GM21737 (cell line): Measurements from ENCODE around the gene YY1.

Experiments used
- ATAC-seq: cut with Tn5 transposase; IDR thresholded peaks from one replicate; pipeline ENCODE4 v1.9.1; 2021; ENCODE audit warnings: mild to moderate bottlenecking, moderate library complexity; ENCODE audit not compliant: unreplicated experiment

YY1 gene

DNA sequence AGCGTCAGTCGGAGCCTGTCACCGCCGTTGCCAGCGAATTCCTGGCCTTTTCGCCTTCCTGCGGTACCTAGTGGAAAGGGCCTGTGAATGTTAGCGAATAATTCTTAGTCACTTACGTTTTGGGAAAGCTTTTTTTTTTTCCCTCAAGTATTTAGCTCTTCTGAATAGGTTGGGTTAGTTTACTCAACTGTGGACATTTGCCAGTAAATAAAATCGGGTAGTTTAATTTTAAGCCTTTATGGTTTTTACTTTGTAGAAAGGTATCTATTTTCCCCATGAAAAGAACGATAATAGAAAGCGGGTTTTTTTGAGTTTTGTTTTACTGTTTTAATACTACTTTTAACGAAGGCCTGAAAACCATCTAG lies 1.7 kb downstream of the YY1 start:
- no peak for ATAC-seq

DNA sequence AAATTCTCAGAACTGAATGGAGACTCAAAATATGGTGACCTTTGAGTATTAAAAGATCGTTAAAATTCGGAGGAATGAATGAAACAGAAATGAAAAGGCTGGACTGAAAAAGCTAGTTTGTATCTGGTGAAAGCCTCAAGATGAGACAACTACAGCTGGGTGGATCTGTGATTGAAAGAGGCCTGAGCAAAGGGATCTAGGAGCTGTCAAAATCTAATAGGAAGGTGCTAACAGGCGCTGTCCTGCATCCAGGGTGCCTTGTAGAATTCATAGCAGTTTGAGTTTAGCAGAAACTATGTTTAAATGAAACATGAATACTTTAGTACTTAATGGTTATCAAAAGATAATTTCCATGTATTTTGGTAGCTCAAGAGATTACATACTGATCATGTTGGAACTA lies 2.3 kb downstream of the YY1 start:
- ATAC-seq, result no peak

DNA sequence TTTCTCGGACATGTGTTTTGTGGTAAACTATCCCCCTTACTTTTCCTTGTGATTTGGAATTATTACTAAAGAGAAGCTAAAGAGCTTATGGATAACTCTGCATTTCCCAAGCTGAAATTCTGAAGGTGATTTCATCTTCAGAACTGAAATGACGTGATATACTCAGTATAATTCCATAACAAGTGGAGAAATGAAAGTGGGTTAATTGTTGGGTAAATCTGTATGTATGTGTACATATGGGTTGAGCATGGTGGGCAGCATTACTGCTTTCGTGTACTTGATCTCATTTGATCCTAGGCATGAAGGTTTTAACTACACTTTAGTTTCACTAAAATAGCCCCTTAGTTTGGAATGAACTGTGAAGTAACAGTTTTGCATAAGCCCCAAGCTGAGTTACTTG lies 4.1 kb downstream of the YY1 start:
- no peak for ATAC-seq

DNA sequence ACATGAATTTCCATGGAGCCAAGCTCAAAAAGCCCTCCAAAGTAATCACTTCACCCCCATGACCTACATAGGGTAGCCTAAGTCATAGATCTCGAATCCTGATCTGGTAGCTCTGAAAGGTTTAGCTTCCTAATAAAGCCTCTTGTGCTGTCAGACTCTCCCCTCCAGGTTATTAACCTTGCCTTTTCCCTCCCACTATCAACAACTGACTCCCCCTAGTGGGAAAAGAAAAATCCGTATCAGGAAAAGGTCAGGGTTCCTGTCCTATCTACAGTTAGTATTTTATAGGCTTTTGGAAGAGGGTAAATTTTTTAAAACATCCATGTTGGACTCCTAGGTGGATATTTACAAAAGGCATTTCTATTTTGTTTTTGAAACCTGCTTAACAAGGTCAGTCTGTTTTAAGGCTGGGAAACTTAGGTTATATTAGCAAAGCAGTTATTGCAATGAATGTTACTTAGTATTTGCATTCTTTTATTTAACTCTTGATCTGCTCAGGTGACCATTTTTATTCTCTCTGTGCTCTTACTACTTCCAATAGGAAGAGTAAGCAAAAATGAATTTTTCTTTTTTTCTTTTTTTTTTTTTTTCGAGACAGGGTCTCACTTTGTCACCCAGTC lies 8.0 kb downstream of the YY1 start:
- no peak for ATAC-seq

DNA sequence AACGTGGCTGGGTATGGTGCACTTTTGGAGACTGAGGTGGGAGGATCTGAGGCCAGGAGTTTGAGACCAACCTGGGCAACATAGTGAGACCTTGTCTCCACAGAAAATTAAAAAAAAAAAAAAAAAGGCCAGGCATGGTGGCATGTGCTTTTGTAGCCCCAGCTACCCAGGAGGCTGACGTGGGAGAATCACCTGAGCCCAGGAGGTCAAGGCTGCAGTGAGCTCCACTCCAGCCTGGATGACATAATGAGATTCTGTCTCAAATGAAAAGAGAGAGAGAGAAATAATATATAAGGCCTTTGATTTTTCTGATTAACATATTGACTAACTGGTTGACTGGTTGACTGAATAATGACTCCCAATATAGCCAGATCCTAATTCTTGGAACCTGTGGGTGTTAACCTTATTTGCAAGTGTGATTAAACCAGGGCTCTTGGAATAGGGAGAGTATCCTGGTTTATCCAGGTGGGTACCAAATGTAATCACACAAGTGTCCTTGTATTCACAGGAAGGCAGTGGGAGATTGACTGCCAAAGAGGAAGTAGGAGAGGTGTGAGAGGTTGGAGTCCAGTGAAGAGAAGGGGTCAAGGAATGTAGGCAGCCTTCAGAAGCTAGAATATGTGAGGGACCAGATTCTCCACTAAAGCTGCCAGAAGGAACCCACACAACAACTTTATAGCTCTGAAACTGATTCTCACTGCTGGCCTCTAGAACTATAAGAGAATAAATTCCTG lies 12.0 kb downstream of the YY1 start:
- no peak for ATAC-seq

DNA sequence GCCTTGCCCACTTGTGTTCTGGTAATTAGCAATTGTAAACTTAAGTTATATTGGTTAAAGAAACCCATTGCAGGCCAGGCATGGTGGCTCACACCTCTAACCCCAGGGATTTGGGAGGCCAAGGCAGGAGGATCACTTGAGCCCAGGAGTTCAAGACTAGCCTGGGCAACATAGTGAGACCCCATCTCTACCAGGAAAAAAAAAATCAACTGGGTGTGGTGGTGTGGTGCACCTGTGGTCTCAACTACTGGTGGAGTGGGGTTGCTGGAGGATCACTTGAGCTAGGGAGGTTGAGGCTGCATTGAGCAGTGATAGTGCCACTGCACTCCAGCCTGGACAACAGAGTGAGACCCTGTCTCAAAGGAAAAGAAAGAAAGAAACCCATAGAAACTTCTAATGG lies 13.7 kb downstream of the YY1 start:
- ATAC-seq, result no peak

DNA sequence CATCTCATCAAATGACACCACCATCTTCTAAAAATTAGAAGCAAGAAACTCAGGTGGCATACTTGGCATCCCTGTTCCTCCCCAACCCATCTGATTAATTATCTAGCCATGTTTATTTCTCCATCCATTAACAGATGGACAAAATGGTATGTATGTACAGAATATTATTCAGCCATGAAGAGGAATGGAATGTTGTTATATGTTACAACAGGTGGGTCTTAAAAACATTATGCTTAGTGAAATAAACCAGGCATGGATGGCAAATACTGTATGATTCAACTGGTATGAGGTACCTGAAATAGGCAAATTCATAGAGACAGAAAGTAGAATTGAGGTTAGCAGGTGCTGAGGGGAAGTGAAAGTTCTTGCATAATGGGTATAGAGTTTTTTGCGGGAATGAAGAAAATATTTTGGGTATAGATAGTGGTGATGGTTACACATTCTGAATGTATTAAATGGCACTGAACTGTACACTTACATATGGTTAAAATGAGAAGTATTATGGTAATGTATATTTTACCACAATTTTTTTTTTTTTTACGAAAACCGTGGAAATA lies 17.5 kb downstream of the YY1 start:
- ATAC-seq, result no peak

DNA sequence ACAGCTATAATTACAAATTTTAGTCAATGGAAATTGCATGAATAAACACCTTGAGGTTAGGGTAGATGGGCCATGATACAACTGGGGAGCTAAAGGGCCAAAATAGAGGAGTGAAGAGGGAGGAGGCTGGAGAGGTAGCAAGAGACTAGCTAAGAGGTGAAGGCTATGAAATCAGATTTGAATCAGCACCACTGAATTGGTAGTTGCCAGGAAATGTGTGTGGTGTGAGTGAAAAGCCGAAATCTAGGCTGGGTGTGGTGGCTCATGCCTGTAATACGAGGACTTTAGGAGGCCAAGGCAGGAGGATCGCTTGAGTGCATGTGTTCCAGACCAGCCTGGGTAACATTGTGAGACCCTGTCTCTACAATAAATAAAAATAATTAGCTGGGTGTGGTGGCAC lies 22.7 kb downstream of the YY1 start:
- ATAC-seq, result no peak

DNA sequence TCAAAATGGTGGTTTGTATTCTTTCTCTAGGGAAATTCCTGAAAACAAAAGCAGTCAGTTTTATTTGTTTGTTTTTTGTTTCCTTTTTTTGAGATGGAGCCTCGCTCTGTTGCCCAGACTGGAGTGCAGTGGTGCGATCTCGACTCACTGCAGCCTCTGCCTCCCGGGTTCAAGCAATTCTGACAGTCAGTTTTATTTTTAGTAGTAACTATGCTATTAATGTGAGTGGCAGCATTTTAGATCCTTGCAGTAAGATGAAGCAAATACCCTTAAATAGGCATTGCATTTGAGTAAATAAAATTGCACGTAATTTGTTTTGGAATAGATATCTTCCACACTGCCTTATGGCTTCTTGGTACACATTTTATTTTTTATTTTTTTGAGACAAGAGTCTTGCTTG lies 23.6 kb downstream of the YY1 start:
- ATAC-seq, result no peak

DNA sequence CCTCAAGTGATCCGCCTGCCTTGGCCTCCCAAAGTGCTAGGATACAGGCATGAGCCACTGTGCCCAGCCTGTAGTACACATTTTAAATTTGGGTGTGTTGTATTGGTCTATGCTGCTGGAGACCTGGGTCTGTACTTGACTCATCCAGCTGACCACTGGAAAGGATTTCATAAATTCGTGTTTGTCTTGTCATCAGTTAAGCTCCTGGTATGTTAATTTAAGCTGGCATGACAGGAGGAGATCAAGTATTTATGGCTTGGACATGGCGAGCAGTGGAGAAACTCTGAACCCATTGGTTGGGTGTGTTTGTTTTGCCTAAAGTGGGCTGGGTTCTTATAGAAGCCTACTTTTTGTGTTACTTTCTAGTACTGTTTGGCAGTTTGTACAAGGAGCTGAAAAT lies 24.2 kb downstream of the YY1 start:
- ATAC-seq, result no peak

DNA sequence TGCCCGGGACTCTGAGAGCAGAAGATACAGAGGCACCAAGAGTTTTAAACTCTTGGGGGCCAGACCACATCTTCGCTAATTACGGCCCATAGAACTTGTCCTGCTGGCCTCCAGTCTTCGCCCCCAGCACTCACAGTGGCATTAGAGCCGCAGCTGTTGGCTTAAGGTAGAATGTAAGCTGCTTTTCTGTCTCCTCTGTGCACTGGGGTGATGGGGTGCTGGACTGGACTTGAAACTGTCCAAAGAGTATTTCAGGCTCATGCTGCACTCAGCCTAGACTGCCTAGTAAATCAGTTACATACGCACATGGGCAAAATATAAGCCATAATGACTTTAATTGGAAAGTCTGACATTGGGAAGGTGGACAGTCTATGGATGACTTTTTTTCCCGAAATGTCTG lies 29.0 kb downstream of the YY1 start:
- no peak for ATAC-seq

DNA sequence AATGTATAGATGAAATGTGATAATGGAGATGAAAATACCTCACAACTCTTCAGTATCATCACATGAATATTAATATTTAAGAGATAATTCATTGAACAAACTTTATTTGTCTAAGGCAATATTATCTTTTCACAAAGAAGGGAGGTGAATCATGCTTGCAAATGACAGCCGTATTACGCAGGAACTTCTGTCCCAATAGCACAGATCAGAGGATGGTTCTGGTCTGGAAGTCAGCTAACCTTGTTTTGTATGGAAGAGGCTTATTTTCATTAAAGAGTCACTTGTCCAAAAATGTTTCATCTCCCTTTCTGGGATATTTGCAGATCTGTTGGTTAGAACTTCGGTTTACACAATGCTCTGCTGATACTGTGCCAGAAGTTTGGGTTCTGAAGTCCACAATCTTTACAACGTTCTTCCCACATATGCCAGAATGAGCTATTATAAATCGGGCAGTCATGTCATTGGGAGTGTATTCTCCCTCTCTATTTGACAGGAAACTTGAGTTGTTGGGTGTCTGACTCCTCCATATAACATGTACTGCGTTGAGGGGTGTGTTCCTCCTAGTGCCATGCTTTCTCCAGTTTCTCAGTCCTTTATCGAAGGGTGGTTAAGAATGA lies 29.8 kb downstream of the YY1 start:
- ATAC-seq, result no peak

DNA sequence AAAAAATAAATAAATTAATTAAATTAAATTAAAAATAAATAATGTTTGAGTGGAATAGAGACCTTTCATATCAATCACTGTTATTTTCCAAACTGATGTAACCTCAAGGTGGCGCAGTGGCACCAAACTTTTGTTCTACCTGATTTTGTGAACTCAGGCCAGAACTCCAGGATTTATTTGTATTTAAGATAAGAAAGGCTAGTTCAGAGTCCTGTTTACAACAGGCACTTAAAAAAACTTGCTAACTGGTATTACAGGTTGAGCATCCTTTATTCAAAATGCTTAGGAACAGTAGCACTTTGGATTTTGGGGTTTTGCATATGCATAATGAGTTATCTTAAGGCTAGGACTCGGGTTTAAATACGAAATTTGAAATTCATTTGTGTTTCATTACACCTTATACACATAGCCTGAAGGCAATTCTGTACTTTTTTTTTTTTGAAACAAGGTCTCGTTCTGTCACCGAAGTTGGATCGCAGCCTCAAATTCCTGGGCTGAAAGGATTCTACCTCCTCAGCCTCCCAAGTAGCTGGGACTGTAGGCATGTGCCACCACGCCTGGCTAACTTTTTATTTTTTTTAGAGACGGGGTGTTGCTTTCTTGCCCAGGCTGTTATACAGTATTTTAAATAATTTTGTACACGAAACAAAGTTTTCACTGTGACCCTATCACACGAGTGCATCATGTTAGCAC lies 32.4 kb downstream of the YY1 start:
- ATAC-seq, result no peak

DNA sequence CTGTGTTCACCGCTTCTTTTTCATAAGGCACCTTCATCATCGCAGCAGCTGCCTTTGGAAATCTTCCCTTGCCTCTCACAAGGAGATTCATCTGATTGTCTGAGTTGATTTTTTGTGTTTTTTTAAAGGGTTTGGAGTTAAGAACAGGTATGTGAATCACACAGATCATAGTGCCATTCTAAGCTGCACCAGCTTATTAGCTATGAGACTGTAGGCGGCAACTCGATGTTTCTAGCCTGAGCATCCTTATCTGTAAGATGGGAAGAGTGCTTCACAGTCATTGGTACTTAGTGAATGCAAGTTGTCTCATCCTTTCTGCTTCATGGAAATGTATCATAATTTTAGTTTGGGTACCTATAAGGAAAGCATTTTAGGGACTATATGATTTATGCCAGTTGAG lies 35.3 kb downstream of the YY1 start:
- ATAC-seq, result no peak

DNA sequence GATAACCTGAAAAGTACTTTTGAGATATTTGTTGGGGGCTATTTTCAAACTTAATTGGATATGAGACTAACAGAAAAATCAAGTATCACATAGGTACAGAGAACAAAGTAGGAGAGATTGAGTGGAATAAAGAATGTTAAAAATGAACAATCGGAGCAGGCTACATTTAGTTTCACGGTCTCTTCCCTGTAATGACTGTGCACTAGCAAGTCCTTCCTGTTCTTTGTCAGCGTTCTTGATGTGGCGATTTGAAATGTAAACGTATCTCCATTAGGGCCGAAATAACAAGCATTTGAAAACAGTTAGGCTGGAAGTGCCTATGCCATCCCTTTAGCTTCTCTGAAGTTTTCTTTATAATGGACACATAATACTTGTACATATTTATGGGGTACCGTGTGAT lies 36.3 kb downstream of the YY1 start:
- ATAC-seq, result no peak

DNA sequence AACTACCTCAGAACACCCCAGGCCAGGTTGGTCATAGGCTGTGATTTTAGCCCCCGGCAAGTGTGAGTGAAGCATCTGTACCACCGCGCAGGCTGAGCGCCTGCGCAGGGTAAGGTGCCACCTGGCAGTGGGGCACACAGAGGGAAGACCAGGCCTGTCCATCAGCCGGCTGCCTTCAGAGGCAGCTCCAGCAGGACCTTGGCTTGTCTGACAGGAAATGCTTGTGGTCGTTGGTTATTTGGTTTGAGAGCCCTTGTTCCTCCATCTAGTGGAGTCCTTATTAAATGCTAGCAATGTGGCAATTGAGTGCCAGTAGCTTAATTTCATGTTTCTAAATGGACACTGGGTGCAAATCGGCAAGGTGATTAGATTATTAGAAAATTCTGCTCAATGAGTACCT lies 39.8 kb downstream of the YY1 start:
- ATAC-seq, result no peak

DNA sequence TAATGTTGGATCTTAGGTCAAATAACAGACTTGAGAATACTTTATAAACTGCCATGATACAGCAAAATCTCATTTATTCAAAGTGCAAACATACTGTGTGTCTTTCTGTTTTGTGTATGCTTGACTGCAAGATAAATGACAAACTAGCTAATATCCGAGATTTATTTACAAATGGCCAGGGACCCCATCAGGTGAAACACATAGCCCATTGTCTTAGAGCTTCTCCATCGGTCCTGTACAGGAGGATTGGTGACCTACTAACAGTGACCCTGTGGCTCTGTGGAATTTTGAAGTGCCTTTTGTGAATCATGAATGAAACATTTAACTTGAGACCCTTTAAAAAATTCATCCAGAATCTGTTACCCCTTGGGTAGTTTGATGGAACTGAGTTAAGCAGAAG lies 40.2 kb downstream of the YY1 start:
- ATAC-seq, result no peak

DNA sequence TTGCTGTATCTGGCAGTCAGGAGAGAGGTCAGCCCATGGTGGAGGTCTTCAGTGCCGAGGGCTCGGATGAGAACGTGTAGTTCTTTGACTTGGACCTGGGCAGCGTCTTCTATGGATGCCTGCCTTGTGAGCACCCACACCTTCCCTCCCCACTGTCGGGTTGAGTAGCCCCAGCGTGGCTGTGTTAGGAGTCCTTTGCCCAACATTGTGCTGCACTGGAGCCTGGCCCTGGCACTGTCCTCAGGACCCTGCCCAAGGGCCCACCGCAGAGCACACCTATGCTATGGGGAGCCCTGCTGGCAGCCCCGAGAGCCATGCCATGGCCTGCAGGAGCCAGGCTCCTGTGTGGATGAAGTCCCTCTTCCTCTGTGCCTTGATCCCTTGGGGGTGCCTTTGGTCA lies 40.6 kb downstream of the YY1 start:
- ATAC-seq, result no peak

DNA sequence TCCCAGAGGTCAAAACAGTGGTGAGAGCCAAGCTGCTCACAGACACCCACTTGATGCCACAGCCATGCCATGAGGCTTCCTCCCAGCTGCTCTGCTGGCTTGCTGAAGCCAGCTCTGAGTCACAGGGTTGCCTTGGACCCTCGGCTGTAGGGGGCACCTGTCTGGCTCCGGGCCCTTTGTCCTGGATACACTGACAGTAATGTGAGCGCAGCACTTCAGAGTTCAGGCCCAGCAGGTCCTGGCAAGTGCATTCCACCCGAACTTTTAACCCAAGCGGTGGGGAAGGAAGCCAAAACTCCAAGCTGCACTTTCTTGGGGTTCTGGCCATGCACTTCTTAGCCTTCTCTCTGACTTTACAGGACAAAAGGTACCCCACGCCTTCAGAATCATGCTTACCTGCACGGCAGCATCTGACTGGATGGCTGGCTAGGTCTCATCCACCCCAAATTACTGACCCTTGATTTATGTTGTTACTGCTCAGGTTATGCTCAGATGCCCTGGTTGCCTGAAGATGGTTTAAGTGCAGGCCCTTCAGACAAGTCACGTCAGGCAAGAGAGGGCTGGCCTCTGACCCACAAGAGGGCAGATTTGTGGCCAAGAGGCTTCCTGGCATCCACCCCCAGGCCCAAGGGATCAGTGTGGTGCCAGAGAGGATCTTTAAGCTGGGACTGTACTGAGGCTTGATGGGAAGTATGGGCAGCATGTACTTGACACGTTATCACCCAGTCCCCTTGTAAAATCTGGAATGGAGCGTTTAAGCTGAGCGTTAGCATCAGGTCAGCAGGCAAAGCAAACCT lies 42.5 kb downstream of the YY1 start:
- no peak for ATAC-seq

DNA sequence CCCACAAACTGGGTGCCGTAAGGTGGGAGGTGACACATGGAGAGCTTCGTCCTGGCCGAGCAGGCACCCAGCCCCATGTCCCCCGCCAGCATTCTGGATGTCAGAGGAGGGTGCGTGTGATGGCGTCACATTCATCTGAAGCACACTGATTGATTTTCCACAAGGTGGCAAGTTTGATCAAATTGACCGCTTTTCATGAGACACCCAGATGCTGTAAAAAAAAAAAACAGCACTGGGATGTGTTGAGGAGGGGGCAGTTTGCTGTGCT lies 43.1 kb downstream of the YY1 start:
- ATAC-seq, result no peak

DNA sequence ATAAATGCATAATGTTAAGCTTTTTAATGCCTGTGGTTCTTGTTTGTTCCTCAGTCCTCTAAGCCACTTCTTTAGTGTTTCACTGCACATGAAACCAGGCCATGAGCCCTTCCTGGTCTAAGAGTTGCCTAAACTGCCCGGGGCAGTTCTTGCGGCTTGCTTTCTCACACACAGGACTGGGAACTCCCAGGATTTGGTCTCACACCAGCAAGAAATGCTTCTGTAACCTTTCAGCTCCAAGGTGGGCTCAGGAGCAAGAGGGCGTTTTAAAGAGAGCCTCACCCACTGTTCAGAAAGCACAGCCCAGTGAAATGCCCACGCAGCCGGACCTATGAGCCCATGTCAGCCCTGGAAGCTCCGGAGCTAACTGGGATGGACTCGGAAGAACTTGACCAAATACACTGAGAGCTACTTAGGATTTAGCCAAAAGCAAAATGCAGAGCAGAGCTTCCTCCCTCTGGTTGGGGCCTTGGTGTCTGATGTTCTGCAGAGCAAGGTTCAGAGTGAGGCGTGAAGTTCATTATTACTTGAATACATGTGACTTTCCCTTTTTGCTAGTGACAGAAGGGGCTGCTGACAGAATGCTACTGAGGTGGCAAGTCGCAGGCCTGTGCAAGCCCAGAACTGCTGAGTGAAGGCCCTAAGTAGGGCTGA lies 43.9 kb downstream of the YY1 start:
- ATAC-seq, result no peak
